GM19463 (cell line): Measurements from ENCODE around the gene ACTR1A.

ENCODE experiments used
- ATAC-seq: cut with Tn5 transposase; IDR thresholded peaks from one replicate; pipeline ENCODE4 v1.9.1; 2021; ENCODE audit warnings: mild to moderate bottlenecking, moderate library complexity; ENCODE audit not compliant: unreplicated experiment

The ACTR1A gene

GRCh38 chr10:102491136-102491535, 11.4 kb downstream of the ACTR1A start:
- no peak for ATAC-seq

GRCh38 chr10:102485093-102485784, 17.3 kb downstream of the ACTR1A start:
- no peak for ATAC-seq

GRCh38 chr10:102484021-102484420, 18.5 kb downstream of the ACTR1A start:
- no peak for ATAC-seq

GRCh38 chr10:102480396-102480795, 22.1 kb downstream of the ACTR1A start:
- no peak for ATAC-seq

- ATAC-seq = no peak
Observed at GRCh38 chr10:102479651-102480050, 22.9 kb downstream of the ACTR1A start.

GRCh38 chr10:102476466-102477141, 25.9 kb downstream of the ACTR1A start:
- ATAC-seq = no peak

GRCh38 chr10:102475451-102476040, 27.0 kb downstream of the ACTR1A start:
- ATAC-seq = no peak

- ATAC-seq = no peak
Observed at GRCh38 chr10:102473445-102474331, 28.8 kb downstream of the ACTR1A start.

- no peak for ATAC-seq
Observed at GRCh38 chr10:102470579-102471546, 31.6 kb downstream of the ACTR1A start.

- ATAC-seq = no peak
Observed at GRCh38 chr10:102468683-102469082, 33.8 kb downstream of the ACTR1A start.

GRCh38 chr10:102467971-102468438, 34.5 kb downstream of the ACTR1A start:
- ATAC-seq = no peak

GRCh38 chr10:102467318-102467717, 35.2 kb downstream of the ACTR1A start:
- no peak for ATAC-seq

- no peak for ATAC-seq
Observed at GRCh38 chr10:102465466-102465865, 37.0 kb downstream of the ACTR1A start.

- no peak for ATAC-seq
Observed at GRCh38 chr10:102463983-102464382, 38.5 kb downstream of the ACTR1A start.

GRCh38 chr10:102462512-102463054, 39.9 kb downstream of the ACTR1A start:
- ATAC-seq = no peak

GRCh38 chr10:102461187-102462054, 41.1 kb downstream of the ACTR1A start:
- ATAC-seq = peak; percentile 80

GRCh38 chr10:102460836-102461186, 41.7 kb downstream of the ACTR1A start:
- peak; percentile 21 for ATAC-seq

GRCh38 chr10:102458656-102459055, 43.9 kb downstream of the ACTR1A start:
- ATAC-seq = no peak
